Hypothalamus (tissue), 51 donors: ENCODE data around the gene GRK5.

ENCODE experiments used
- DNase-seq, 51 donors: peaks; one replicate each; lab custom pipeline; 2025; lab: John Stamatoyannopoulos, UW

Gene GRK5

GRCh38 chr10:119335671-119336353, 128.4 kb downstream of the GRK5 start:
- no peak for DNase-seq

GRCh38 chr10:119336599-119336998, 129.2 kb downstream of the GRK5 start:
- DNase-seq, result no peak

GRCh38 chr10:119337223-119337622, 129.9 kb downstream of the GRK5 start:
- no peak for DNase-seq

- no peak for DNase-seq
These were observed 130.5 kb downstream of the GRK5 start for GRCh38 chr10:119337796-119338432.

- no peak for DNase-seq
These were observed 131.7 kb downstream of the GRK5 start for GRCh38 chr10:119339109-119339508.

GRCh38 chr10:119340893-119341458, 133.6 kb downstream of the GRK5 start:
- DNase-seq, result no peak

- DNase-seq, result peak in 1 of 51 donors; percentile 10
These were observed 134.3 kb downstream of the GRK5 start for GRCh38 chr10:119341459-119342301.

GRCh38 chr10:119342335-119342734, 135.0 kb downstream of the GRK5 start:
- DNase-seq, result no peak

- DNase-seq, result no peak
These were observed 135.7 kb downstream of the GRK5 start for GRCh38 chr10:119343011-119343601.

GRCh38 chr10:119344381-119344780, 137.0 kb downstream of the GRK5 start:
- no peak for DNase-seq

GRCh38 chr10:119346095-119346832, 138.9 kb downstream of the GRK5 start:
- DNase-seq, result no peak

GRCh38 chr10:119347181-119347974, 140.0 kb downstream of the GRK5 start:
- no peak for DNase-seq

- DNase-seq, result no peak
These were observed 140.7 kb downstream of the GRK5 start for GRCh38 chr10:119348106-119348505.

- DNase-seq, result no peak
These were observed 141.3 kb downstream of the GRK5 start for GRCh38 chr10:119348516-119349240.

GRCh38 chr10:119349341-119349740, 142.0 kb downstream of the GRK5 start:
- no peak for DNase-seq

GRCh38 chr10:119349937-119350501, 142.6 kb downstream of the GRK5 start:
- DNase-seq, result no peak

- DNase-seq, result no peak
These were observed 143.2 kb downstream of the GRK5 start for GRCh38 chr10:119350502-119351097.

GRCh38 chr10:119351189-119351588, 143.8 kb downstream of the GRK5 start:
- DNase-seq, result no peak
